ENCODE data around the gene FBXL14.

Gene FBXL14

DNA sequence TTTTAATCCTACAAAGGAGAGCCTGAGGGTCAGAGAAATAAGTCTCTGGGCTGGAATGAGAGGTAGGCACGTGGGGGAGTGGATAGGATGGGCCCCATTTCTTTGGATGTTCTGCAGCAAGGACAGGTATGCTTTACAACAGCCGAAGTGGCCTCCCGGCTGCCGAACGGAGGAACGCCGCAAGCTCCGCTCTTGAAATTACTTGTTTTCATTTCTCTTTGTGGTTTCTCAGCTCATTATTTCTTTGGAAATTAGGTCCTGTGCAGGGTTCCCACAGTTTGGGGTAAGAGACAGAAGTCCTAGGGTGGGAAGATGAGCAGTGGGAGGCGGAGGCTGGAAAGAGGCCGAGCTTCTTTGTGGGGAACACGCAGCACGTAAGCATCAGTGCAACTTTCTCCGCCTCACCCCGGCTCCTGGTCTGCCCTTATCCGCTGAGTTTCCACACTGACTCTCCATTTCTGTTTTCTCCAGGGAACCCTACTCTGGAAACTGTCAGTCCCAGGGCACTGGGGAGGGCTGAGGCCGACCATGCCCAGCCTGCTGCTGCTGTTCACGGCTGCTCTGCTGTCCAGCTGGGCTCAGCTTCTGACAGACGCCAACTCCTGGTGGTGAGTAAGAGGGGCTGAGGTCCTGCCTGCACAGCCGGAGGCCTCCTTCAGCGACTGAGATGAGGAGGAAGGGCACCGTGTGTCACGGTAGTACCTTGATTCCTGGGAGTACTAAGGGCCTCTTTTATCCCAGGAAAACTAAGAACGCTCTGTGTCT is 36.6 kb upstream of the FBXL14 start:
- DNase-seq (ENCODE audit: low read depth) = no peak
- TF ChIP-seq, protein P1, sequence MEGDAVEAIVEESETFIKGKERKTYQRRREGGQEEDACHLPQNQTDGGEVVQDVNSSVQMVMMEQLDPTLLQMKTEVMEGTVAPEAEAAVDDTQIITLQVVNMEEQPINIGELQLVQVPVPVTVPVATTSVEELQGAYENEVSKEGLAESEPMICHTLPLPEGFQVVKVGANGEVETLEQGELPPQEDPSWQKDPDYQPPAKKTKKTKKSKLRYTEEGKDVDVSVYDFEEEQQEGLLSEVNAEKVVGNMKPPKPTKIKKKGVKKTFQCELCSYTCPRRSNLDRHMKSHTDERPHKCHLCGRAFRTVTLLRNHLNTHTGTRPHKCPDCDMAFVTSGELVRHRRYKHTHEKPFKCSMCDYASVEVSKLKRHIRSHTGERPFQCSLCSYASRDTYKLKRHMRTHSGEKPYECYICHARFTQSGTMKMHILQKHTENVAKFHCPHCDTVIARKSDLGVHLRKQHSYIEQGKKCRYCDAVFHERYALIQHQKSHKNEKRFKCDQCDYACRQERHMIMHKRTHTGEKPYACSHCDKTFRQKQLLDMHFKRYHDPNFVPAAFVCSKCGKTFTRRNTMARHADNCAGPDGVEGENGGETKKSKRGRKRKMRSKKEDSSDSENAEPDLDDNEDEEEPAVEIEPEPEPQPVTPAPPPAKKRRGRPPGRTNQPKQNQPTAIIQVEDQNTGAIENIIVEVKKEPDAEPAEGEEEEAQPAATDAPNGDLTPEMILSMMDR (IDR thresholded peaks at IDR 0.05; ENCODE audit: control insufficient read depth, extremely low read depth, insufficient read depth) = no peak
- H3K4me3 ChIP-seq (ENCODE audit: low read depth, low read length) = no peak overlapping the region

GRCh38 chr12:1630133-1630826 is 35.9 kb upstream of the FBXL14 start:
- peak overlapping the region; percentile 26; the same call in 1 of the 2 replicates for H3K4me3 ChIP-seq (ENCODE audit: low read depth, low read length)

GRCh38 chr12:1629338-1630132 is 35.2 kb upstream of the FBXL14 start:
- TF ChIP-seq, protein P1 (IDR thresholded peaks at IDR 0.05; ENCODE audit: control insufficient read depth, extremely low read depth, insufficient read depth) = no peak
- no peak for DNase-seq (ENCODE audit: low read depth)
- H3K4me3 ChIP-seq (ENCODE audit: low read depth, low read length) = peak overlapping the region; percentile 26; the same call in 1 of the 2 replicates

More at GRCh38 chr12:1630133-1630826, 35.9 kb upstream of the FBXL14 start:
- no peak for DNase-seq (ENCODE audit: low read depth)
- TF ChIP-seq, protein P1 (IDR thresholded peaks at IDR 0.05; ENCODE audit: control insufficient read depth, extremely low read depth, insufficient read depth) = peak; percentile 39

DNA sequence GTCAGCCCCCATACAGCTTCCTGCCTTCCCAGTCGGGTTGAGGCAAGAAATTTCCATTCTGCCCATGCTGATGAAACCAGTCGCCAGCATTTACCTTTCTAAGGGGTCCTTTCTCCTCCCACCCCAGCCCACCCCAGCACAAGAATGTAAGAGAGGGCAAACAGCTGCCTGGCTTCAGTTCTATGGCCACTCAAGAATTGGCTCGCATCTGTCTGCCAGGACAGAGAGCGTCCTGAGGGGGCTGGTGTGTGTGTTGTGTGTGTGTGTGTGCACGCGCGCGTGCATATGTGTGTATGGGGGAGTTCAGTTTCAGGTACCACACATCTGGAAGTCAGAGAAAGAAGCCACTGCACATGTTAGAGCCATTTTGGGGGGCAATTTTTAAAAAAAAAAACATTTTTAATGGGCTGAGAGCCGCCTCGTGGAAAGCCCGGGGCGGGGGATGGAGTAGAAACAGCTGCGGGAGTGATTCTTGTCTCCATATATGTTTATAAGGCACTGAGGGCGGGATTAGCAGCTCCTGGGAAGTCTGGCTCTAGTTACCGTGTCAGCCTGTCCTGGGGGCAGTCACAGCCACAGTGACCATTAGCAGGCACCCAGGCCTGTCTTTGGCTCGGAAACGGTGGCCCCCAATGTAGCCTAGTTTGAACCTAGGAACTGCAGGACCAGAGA is 34.4 kb upstream of the FBXL14 start, which contains the start of gene WNT5B:
Gene WNT5B (plus strand): TSS at position 566 of the 672 bp plus-strand sequence. CDS start 2,124 bp downstream, outside the sequence.
- peak within 1 kb of the TSS; percentile 26; the same call in 1 of the 2 replicates for H3K4me3 ChIP-seq (ENCODE audit: low read depth, low read length)
- TF ChIP-seq, protein P1 (IDR thresholded peaks at IDR 0.05; ENCODE audit: control insufficient read depth, extremely low read depth, insufficient read depth) = no peak
- DNase-seq (ENCODE audit: low read depth) = no peak

DNA sequence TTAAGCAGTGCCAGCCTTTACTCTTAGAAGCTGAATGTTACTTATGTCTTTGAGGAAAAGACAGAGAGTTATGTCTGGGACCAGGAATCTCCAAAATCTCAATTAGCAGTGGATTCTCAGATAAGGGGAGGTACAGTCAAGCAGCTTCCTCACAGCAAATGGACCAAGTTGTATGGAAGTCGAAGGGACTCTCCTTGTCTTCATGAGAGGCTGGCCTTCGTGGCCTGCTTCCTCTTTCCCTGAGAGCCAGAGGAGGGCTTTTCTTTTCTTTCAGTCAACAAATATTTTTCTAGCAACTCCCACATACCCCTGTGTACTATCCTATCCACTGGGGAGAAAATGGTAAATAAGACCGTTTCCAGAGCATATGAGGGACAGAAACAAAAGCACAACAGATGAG is 28.0 kb upstream of the FBXL14 start:
- DNase-seq (ENCODE audit: low read depth) = no peak
- TF ChIP-seq, protein P1 (IDR thresholded peaks at IDR 0.05; ENCODE audit: control insufficient read depth, extremely low read depth, insufficient read depth) = no peak

DNA sequence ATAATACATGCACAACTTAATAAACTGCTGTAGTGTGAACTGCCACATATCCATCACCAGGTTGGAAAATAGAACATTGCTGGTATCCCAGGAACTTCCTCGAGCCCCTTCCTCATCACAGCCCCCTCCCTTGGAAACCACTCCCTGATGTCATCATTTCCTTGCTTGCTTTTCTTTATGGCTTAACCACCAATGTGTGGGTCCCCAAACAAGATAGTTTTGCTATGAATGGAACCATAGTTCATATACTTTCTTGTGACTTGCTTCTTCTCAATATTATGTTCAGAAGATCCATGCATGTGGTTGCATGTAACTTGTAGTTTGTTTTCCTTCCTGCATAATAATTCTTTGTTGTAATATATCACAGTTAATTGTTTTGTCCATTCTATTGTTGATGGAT is 25.7 kb upstream of the FBXL14 start:
- H3K4me3 ChIP-seq (ENCODE audit: low read depth, low read length) = no peak overlapping the region
- TF ChIP-seq, protein P1 (IDR thresholded peaks at IDR 0.05; ENCODE audit: control insufficient read depth, extremely low read depth, insufficient read depth) = no peak
- DNase-seq (ENCODE audit: low read depth) = no peak

More for the DNA sequence above, 28.0 kb upstream of the FBXL14 start:
- H3K4me3 ChIP-seq (ENCODE audit: low read depth, low read length) = no peak overlapping the region
